GM12892 (cell line): ENCODE measurements around the gene CD38.

Experiments
- POLR2A ChIP-seq: IDR thresholded peaks from 2 replicates; pipeline ENCODE4 v1.6.1; 2011; ENCODE audit warnings: low read depth, low read length, control low read depth
- POLR2AphosphoS5 ChIP-seq: IDR thresholded peaks from 2 replicates; pipeline ENCODE4 v1.6.1; 2011; ENCODE audit warnings: low read depth, low read length, control low read depth
- TAF1 ChIP-seq: IDR thresholded peaks from 2 replicates; pipeline ENCODE4 v1.6.1; 2011; ENCODE audit warnings: low read depth, mild to moderate bottlenecking, control low read depth, low read length, borderline replicate concordance

DNA sequence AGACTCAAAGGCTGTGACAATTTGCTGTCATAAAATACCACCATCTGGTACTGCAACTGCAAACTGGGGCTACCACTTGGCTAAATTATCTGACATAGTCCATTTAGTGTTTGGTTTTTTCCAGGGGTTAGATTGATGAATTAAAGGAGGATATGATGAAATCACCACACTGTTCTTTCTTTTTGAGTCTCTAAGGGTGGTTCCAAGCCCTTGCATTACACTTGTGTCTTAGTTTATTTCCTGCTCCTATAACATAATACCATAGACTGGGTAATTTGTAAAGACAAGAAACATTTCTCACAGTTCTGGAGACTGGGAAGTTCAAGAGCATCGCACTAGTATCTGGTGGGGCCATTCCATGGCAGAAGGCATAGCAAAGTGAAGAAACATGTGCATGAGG lies 32.0 kb upstream of the CD38 start:
- TF ChIP-seq POLR2A (no peak), POLR2AphosphoS5 (no peak), TAF1 (no peak)
